Breast epithelium (tissue), 4 donors: ENCODE results near the gene ADSL. TPM values are rescaled to one million over a fixed set of nuclear protein-coding genes. Genes with fewer than 3 reads are reported as not detected.

Experiments used
- DNase-seq, 2 donors: peaks; one replicate each; pipeline ENCODE4 v3.0.0-alpha.2; 2019; ENCODE audit warnings: low spot score in 2 of 2
- H3K27ac ChIP-seq, 2 donors: fragments of 200-600 bp; sonication (generic) in 1 of 2; one replicate each; pipeline ENCODE4 v1.5.1; 2016 to 2019; ENCODE audit warnings: mild to moderate bottlenecking in 1 of 2
- H3K27me3 ChIP-seq, 2 donors: fragments of 200-600 bp; sonication (generic) in 1 of 2; one replicate each; pipeline versions ENCODE4 v1.5.1 to v1.6.0; 2017 to 2019; ENCODE audit warnings: control low read depth in 1 of 2, mild to moderate bottlenecking in 1 of 2
- H3K36me3 ChIP-seq: fragments of 200-600 bp; one replicate; pipeline ENCODE4 v1.5.1; 2019
- H3K4me1 ChIP-seq, 2 donors: fragments of 200-600 bp; sonication (generic); one replicate each; pipeline ENCODE4 v1.5.1; 2016 to 2019; ENCODE audit warnings: control low read depth in 1 of 2
- H3K4me3 ChIP-seq, 3 donors: fragments of 200-600 bp; sonication (generic); 1 replicate in 2 of 3; 2 replicates in 1 of 3; pipeline ENCODE4 v1.5.1; 2016 to 2019; ENCODE audit warnings: mild to moderate bottlenecking in 3 of 3, moderate library complexity in 2 of 3
- H3K9me3 ChIP-seq, 2 donors: fragments of 200-600 bp; sonication (generic) in 1 of 2; one replicate each; pipeline ENCODE4 v1.5.1; 2016 to 2019; ENCODE audit warnings: control low read depth in 1 of 2
- CTCF ChIP-seq, 3 donors: fragments of 450-650 bp; IDR thresholded peaks; one replicate each; pipeline ENCODE4 v1.5.1; 2016 to 2017; ENCODE audit warnings: antibody characterized with exemption in 3 of 3, mild to moderate bottlenecking in 3 of 3, moderate library complexity in 3 of 3
- POLR2A ChIP-seq: fragments of 450-650 bp; IDR thresholded peaks from one replicate; pipeline ENCODE4 v1.6.1; 2016; ENCODE audit warnings: antibody characterized with exemption, mild to moderate bottlenecking, moderate library complexity
- POLR2AphosphoS5 ChIP-seq, 3 donors: sonication (generic); formaldehyde crosslinking; IDR thresholded peaks; one replicate each; pipeline ENCODE4 v1.6.1; 2017; ENCODE audit warnings: antibody characterized with exemption in 3 of 3
- intact Hi-C: fragments of 100-400 bp; cut with DNase I; formaldehyde crosslinking; loops from one replicate; pipeline ENCODE4 v1.15.1; 2023; ENCODE audit warnings: low total_unique reads
- total RNA-seq, 3 donors: library from RNA; depleted of rRNA; stranded (reverse); fragments of >200 nt; gene quantifications; one replicate each; pipeline ENCODE4 v1.1.0, GENCODE V29; 2016

Gene ADSL
- total RNA-seq, 3 donors from 2014 or later, result 66.6 to 92.3 (median 74.7) TPM

DNA sequence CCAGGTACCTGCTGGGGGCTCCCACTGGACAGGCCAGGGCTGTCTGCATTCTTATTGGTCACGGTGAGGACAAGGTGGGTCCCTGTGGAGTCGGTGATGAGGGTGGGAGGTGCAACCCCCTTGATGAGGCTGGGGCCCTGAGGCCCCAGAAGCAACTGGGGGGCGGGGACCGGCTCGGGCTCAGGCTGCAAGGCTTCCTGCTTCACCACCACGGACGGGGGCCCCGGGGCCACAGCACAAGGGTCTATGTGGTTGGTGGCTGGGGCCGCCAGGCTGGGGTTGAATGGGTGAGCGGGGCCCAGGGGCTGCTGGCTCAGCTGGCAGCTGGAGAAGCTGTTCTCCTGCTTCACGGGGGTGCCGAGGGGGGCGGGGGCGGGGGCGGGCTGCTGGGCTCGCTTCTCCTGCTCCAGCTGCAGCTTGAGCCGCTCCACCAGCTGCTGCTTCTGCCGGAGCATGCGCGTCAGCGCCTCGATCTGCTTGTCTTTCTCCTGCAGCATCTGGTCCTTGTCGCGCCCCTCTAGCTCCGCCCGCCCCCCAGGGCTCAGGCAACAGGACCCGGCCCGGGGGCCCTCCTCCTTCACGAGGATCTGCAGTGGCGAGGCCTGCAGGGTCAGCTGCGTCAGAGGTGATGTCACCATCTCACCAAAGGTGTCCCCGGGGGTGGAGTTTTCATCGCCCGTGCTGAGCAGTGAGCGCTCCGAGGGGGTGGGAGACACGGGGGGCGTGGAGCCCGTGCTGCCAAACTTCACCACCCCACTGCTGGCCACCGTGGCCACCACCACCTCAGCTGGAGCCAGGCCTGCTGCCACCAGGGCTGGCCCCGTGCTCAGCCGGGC, 72.3 kb downstream of the ADSL start:
- TF ChIP-seq POLR2AphosphoS5 (IDR thresholded peaks at IDR 0.05) (no peak), CTCF (IDR thresholded peaks at IDR 0.05) (no peak), POLR2A (no peak)
- peak overlapping the region in 1 of 3 donors; percentile 6 for H3K4me3 ChIP-seq
- H3K36me3 ChIP-seq, result peaks cover 7% of the 10 kb centered on the region
- H3K4me1 ChIP-seq, result peaks cover 0 to under 1% of the 10 kb centered on the region in 2 donors
- DNase-seq, result peak in 1 of 2 donors; percentile 48
- H3K9me3 ChIP-seq, result no peaks in the 10 kb centered on the region
- no peaks in the 10 kb centered on the region for H3K27me3 ChIP-seq
- H3K27ac ChIP-seq, result peak overlapping the region in 1 of 2 donors; percentile 19
- intact Hi-C loops, result no loop called here

- TF ChIP-seq CTCF (IDR thresholded peaks at IDR 0.05) (no peak), POLR2A (no peak), POLR2AphosphoS5 (IDR thresholded peaks at IDR 0.05) (no peak)
- peak in 1 of 2 donors; percentile 12 for DNase-seq
- Histone ChIP-seq H3K27me3 (no peaks in the 10 kb centered on the region), H3K36me3 (peaks cover 7% of the 10 kb centered on the region), H3K4me3 (no peak overlapping the region), H3K4me1 (peaks cover 0 to 2% of the 10 kb centered on the region in 2 donors), H3K27ac (no peak overlapping the region), H3K9me3 (no peaks in the 10 kb centered on the region)
- intact Hi-C loops, result no loop called here
These were observed 73.4 kb downstream of the ADSL start for GRCh38 chr22:40419718-40420117.

DNA sequence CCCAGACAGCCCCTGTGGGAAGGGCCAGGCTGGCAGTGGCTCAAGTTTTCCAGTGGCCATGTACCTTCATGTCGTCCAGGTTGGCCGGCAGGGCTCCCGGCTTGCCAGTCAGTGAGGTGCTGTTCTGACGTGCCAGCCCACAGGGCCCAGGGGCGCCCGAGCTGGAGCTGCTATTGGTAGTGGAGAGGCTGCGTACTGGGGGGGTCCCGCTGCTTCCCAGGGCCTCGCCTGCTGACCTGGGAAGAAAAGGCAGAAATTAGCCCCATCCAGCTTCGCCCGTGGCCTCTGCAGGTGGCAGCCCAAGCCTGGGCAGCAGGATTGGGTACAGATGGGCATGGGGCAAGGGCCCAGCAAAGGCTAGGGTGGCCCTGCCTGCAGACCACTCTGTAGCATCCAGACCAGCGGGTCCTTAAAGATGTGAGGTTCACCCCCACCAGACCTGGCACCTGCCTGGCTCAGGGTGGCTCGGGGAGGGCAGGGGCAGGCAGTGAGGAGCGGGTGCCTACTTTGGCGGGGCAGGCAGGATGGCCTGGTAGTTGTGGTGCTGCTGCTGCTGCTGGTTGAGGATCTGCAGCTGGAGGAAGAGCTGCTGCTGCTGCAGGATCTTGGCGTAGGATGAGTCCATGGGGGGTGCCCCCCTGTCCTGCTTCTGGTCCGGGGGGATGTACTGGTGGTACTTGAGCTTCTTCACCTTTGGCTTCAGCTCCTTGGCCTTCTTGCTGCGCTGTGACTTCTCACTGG, 74.2 kb downstream of the ADSL start:
- peak in 1 of 2 donors; percentile 49 for DNase-seq
- TF ChIP-seq POLR2AphosphoS5 (IDR thresholded peaks at IDR 0.05), result no peak
- no peak for TF ChIP-seq POLR2A
- no peak for TF ChIP-seq CTCF (IDR thresholded peaks at IDR 0.05)
- Histone ChIP-seq H3K36me3 (peaks cover 7% of the 10 kb centered on the region), H3K27me3 (no peaks in the 10 kb centered on the region), H3K27ac (no peak overlapping the region), H3K9me3 (no peaks in the 10 kb centered on the region), H3K4me1 (peaks cover 0 to 2% of the 10 kb centered on the region in 2 donors), H3K4me3 (no peak overlapping the region)
- intact Hi-C loops, result no loop called here

DNA sequence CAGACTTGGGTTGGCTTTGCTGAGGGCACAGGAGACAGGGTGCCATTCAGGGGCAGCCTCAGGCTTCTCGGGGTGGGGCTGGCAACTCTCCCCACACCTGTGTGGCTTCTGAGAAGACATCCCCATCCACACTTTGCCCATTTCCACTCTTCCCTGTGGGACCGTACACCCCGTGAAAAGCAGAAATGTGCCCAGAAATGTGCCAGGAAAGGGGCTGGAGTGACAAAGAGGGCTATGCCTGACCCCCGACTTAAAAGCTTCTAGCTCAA, 74.7 kb downstream of the ADSL start:
- Histone ChIP-seq H3K4me1 (peaks cover 0 to 2% of the 10 kb centered on the region in 2 donors), H3K27ac (no peak overlapping the region), H3K36me3 (peaks cover 7% of the 10 kb centered on the region), H3K4me3 (no peak overlapping the region), H3K9me3 (no peaks in the 10 kb centered on the region), H3K27me3 (no peaks in the 10 kb centered on the region)
- TF ChIP-seq CTCF (IDR thresholded peaks at IDR 0.05) (no peak), POLR2A (no peak), POLR2AphosphoS5 (IDR thresholded peaks at IDR 0.05) (no peak)
- DNase-seq, result peak in 1 of 2 donors; percentile 31
- intact Hi-C loops, result no loop called here

- Histone ChIP-seq H3K4me3 (no peak overlapping the region), H3K9me3 (no peaks in the 10 kb centered on the region), H3K27ac (no peak overlapping the region), H3K27me3 (no peaks in the 10 kb centered on the region), H3K36me3 (peaks cover 7% of the 10 kb centered on the region), H3K4me1 (peaks cover 0 to 2% of the 10 kb centered on the region in 2 donors)
- TF ChIP-seq CTCF (IDR thresholded peaks at IDR 0.05) (no peak), POLR2AphosphoS5 (IDR thresholded peaks at IDR 0.05) (no peak), POLR2A (no peak)
- intact Hi-C loops, result no loop called here
- DNase-seq, result peak in 1 of 2 donors; percentile 10
These were observed 75.6 kb downstream of the ADSL start for GRCh38 chr22:40421941-40422340.
